GM10266 (cell line): Measurements from ENCODE around the gene PAFAH1B1.

Experiments used
- DNase-seq: peaks from one replicate; pipeline ENCODE4 v3.0.0; 2012; ENCODE audit errors: extremely low spot score
- TF ChIP-seq, protein P1 (sequence below): IDR thresholded peaks from 2 replicates; pipeline ENCODE4 v1.5.1; 2012; ENCODE audit warnings: mild to moderate bottlenecking, low read depth; ENCODE audit not compliant: control insufficient read depth, insufficient read depth; ENCODE audit errors: missing control alignments

PAFAH1B1 gene

DNA sequence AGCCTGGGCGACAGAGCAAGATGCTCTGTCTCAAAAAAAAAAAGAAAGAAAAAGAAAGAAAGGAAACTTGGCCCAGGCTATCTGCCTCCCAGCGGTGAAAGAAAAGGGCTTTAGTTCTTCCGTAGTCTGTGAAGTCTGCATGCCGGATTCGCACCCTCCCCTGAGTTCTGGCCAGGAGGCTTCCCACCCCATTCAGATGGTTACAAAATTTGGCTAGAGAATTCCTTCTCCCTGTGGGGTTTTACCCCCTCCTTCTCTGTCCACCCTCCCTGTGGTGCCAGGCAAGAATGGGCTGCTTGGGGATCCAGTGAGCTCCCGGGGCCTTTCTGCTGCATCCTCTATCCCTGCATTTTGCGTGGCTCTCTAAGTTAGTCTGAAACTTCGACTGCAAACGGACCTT lies 37.8 kb downstream of the PAFAH1B1 start:
- DNase-seq, result no peak
- TF ChIP-seq, protein P1, sequence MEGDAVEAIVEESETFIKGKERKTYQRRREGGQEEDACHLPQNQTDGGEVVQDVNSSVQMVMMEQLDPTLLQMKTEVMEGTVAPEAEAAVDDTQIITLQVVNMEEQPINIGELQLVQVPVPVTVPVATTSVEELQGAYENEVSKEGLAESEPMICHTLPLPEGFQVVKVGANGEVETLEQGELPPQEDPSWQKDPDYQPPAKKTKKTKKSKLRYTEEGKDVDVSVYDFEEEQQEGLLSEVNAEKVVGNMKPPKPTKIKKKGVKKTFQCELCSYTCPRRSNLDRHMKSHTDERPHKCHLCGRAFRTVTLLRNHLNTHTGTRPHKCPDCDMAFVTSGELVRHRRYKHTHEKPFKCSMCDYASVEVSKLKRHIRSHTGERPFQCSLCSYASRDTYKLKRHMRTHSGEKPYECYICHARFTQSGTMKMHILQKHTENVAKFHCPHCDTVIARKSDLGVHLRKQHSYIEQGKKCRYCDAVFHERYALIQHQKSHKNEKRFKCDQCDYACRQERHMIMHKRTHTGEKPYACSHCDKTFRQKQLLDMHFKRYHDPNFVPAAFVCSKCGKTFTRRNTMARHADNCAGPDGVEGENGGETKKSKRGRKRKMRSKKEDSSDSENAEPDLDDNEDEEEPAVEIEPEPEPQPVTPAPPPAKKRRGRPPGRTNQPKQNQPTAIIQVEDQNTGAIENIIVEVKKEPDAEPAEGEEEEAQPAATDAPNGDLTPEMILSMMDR, result no peak

DNA sequence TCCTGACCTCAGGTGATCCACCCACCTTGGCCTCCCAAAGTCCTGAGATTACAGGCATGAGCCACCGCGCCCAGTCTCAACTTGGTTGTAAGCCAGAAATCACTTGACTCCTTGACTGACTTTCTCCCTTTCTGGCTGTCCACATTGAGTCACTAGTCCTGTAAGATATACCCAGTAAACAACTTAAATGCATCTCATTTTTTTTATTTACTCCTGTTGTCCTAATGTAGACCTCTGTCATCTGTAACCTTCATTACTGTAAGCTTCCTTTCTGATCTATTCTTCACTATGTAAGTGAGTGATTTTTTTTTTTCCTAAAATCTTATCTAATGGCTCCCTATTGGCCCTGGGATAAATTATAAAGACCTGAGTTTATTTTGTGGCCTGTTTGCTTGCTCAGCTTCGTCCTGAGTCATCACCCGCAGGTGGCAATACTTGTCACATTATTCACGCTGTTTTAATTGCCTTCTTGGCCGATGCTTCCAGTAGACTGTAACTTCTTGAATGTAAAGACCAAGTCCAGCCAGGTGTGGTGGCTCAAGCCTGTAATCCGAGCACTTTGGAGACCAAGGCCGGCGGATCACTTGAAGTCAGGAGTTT lies 41.0 kb downstream of the PAFAH1B1 start:
- TF ChIP-seq, protein P1, result no peak

DNA sequence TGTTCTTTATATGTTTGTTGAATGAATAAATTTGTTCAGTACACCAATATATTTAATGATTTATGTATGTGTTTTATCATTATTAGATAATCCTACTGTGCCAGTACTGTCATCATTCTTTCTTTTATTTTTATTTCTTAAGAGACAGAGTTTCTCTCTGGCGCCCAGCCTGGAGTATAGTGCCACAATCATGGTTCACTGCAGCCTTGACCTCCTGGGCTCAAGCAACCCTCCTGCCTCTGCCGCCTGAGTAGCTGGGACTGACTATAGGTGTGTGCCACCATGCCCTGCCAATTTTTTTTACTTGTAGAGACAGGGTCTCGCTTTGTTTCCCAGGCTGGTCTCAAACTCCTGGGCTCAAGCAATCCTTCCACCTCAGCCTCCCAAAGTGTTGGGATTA lies 41.8 kb downstream of the PAFAH1B1 start:
- TF ChIP-seq, protein P1, result no peak
- DNase-seq, result no peak

More for the DNA sequence above, 41.0 kb downstream of the PAFAH1B1 start:
- no peak for DNase-seq

DNA sequence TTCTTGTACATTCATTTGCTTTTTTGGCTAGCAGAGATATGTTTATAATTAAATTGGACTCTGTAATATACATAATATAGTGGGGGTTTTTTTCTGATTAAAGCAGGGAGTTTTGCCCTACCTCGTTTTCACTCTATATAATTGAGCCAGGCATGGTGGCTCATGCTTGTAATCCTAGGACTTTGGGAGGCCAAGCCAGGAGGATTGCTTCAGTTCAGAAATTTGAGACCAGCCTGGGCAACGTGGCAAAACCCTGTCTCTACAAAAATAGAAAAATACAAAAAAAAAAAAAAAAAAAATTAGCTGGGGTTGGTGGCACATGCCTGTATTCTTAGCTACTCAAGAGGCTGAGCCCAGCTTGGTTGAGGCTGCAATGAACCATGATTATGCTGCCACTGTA lies 42.2 kb downstream of the PAFAH1B1 start:
- TF ChIP-seq, protein P1, result no peak

DNA sequence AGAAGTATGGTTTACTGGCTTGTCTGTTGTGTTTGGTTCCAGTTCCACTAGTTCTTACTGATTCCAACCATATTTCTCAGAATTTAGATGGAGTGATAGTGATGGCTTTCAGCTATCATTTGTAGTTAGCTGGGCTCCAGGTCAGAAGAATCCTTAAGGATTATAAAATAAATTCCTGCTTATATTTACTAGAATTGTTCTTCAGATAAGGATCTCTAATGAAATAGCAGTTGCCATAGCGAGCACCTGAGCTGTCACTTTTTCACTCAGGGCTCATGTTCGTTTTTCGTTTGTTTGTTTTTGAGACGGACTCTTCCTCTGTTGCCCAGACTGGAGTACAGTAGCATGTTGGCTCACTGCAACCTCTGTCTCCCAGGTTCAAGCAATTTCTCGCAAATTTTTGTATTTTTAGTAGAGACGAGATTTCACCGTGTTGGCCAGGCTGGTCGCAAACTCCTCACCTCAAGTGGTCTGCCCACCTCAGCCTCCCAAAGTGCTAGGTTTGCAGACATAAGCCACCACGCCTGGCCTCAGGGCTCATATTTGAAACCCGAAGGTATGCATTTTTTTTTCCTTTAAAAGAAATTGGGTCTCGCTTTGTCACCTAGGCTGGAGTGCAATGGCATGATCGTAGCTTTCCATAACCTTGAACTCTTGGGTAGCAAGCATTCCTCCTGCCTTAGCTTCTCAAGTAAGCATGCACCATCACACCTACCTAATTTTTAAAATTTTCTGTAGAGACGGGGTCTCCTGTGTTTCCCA lies 42.9 kb downstream of the PAFAH1B1 start:
- TF ChIP-seq, protein P1, result no peak

More for the DNA sequence above, 42.2 kb downstream of the PAFAH1B1 start:
- no peak for DNase-seq

DNA sequence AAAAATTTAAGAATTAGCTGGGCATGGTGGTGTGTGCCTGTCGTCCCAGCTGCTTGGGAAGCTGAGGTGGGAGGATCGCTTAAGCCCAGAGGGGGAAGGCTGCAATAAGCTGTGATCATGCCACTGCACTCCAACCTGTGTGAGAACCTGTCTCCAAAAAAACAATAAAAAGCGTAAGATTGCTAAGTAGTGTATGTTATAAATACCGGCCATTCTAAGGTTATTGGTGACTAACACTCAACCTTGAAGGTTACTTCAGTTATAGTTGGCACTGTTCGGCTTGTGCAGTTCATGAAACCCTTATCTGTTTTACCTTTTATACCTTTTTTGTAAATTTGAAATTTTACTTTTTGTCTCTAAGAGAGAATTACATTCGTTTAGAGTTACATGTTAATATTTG lies 44.0 kb downstream of the PAFAH1B1 start:
- TF ChIP-seq, protein P1, result no peak
- DNase-seq, result no peak

More for the DNA sequence above, 42.9 kb downstream of the PAFAH1B1 start:
- no peak for DNase-seq

DNA sequence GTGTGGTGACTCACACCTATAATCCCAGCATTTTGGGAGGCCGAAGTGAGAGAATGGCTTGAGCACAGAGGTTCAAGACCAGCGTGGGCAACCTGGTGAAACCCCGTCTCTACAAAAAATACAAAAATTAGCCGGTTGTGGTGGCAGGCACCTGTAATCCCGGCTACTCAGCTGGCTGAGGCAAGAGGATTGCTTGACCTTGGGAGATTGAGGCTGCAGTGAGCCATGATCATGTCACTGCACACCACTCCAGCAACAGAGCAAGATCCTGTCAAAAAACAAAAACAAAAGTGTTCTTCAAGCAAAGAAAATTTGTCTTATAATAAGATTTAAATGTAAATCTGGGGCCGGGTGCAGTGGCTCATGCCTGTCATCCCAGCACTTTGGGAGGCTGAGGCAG lies 51.5 kb downstream of the PAFAH1B1 start:
- no peak for DNase-seq
- TF ChIP-seq, protein P1, result no peak
